ENCODE measurements around the gene BMF.

- no peak for TF ChIP-seq CTCF (IDR thresholded peaks at IDR 0.05)
- TF ChIP-seq EP300 (IDR thresholded peaks at IDR 0.05): no peak
- TF ChIP-seq POLR2AphosphoS5 (IDR thresholded peaks at IDR 0.05): no peak
- TF ChIP-seq POLR2A (IDR thresholded peaks at IDR 0.05): no peak
Observed at GRCh38 chr15:40112789-40113188, 4.1 kb upstream of the BMF start.

All from sigmoid colon (tissue), 4 donors.